GM19035 (cell line): Measurements from ENCODE around the gene DUSP2.

Experiments
- ATAC-seq: cut with Tn5 transposase; IDR thresholded peaks from one replicate; pipeline ENCODE4 v1.9.1; 2021; ENCODE audit not compliant: unreplicated experiment

The DUSP2 gene

GRCh38 chr2:96135171-96135570 is 10.1 kb downstream of the DUSP2 start:
- ATAC-seq, result no peak

- ATAC-seq, result no peak
Observed at GRCh38 chr2:96134421-96134820, 10.8 kb downstream of the DUSP2 start.

- ATAC-seq, result no peak
Observed at GRCh38 chr2:96131813-96132745, 13.2 kb downstream of the DUSP2 start.

- ATAC-seq, result no peak
Observed at GRCh38 chr2:96131152-96131812, 14.0 kb downstream of the DUSP2 start.

- ATAC-seq, result no peak
Observed at GRCh38 chr2:96130483-96130882, 14.8 kb downstream of the DUSP2 start.

- no peak for ATAC-seq
Observed at GRCh38 chr2:96129528-96130120, 15.6 kb downstream of the DUSP2 start.

GRCh38 chr2:96128456-96128855 is 16.8 kb downstream of the DUSP2 start:
- no peak for ATAC-seq

- ATAC-seq, result no peak
Observed at GRCh38 chr2:96124406-96125265, 20.6 kb downstream of the DUSP2 start.

- ATAC-seq, result no peak
Observed at GRCh38 chr2:96123936-96124335, 21.3 kb downstream of the DUSP2 start.

- no peak for ATAC-seq
Observed at GRCh38 chr2:96123290-96123689, 21.9 kb downstream of the DUSP2 start.

GRCh38 chr2:96122391-96122790 is 22.8 kb downstream of the DUSP2 start:
- no peak for ATAC-seq

- ATAC-seq, result no peak
Observed at GRCh38 chr2:96121414-96121813, 23.8 kb downstream of the DUSP2 start.

GRCh38 chr2:96120991-96121390 is 24.2 kb downstream of the DUSP2 start:
- ATAC-seq, result no peak

GRCh38 chr2:96120091-96120720 is 25.0 kb downstream of the DUSP2 start:
- no peak for ATAC-seq

GRCh38 chr2:96119389-96119751 is 25.9 kb downstream of the DUSP2 start:
- ATAC-seq, result no peak

- no peak for ATAC-seq
Observed at GRCh38 chr2:96118698-96119388, 26.4 kb downstream of the DUSP2 start.

GRCh38 chr2:96117701-96118588 is 27.3 kb downstream of the DUSP2 start:
- no peak for ATAC-seq

GRCh38 chr2:96116879-96117533 is 28.2 kb downstream of the DUSP2 start:
- peak; percentile 69 for ATAC-seq
